Neural cell (in vitro differentiated cells): ENCODE data around the gene FNDC3A. TPM values are rescaled to one million over a fixed set of nuclear protein-coding genes. Genes with fewer than 3 reads are reported as not detected.

Experiments
- H2AFZ ChIP-seq: fragments of 200-600, 300-800 bp; sonication (generic), shearing (Covaris generic); 2 replicates; pipeline ENCODE4 v1.6.0; 2014; ENCODE audit warnings: low read depth, mild to moderate bottlenecking, antibody characterized with exemption, low read length, moderate library complexity
- H3F3A ChIP-seq: fragments of 200-600 bp; shearing (Covaris generic); 2 replicates; pipeline ENCODE4 v1.6.1; 2016; ENCODE audit warnings: mild to moderate bottlenecking, moderate library complexity, mixed read lengths, antibody characterized with exemption, low read length; ENCODE audit not compliant: insufficient read depth, poor library complexity, severe bottlenecking
- H3K27ac ChIP-seq: fragments of 200-600, 300-800 bp; sonication (generic), shearing (Covaris generic); 2 replicates; pipeline ENCODE4 v1.5.1; 2014; ENCODE audit warnings: mild to moderate bottlenecking, low read length, moderate library complexity
- H3K27me3 ChIP-seq: fragments of 300-800, 200-600 bp; sonication (generic), shearing (Covaris generic); 2 replicates; pipeline ENCODE4 v1.6.0; 2014; ENCODE audit warnings: mild to moderate bottlenecking, low read depth, low read length, moderate library complexity; ENCODE audit not compliant: insufficient read depth
- H3K36me3 ChIP-seq: fragments of 300-800, 200-600 bp; sonication (generic), shearing (Covaris generic); 2 replicates; pipeline ENCODE4 v1.5.1; 2014; ENCODE audit warnings: mild to moderate bottlenecking, antibody characterized with exemption, low read length, moderate library complexity; ENCODE audit not compliant: insufficient read depth
- H3K4me2 ChIP-seq: fragments of 300-800, 200-600 bp; sonication (generic), shearing (Covaris generic); 2 replicates; pipeline ENCODE4 v1.6.0; 2014; ENCODE audit warnings: mild to moderate bottlenecking, low read length
- H3K4me3 ChIP-seq: fragments of 300-800, 200-600 bp; sonication (generic), shearing (Covaris generic); 2 replicates; pipeline ENCODE4 v1.5.1; 2014; ENCODE audit warnings: mild to moderate bottlenecking, low read length, moderate library complexity
- H3K79me2 ChIP-seq: fragments of 200-600 bp; shearing (Covaris generic); replicated peaks from 2 replicates; pipeline ENCODE4 v1.6.0; 2014; ENCODE audit warnings: mild to moderate bottlenecking, low read length, moderate library complexity; ENCODE audit not compliant: insufficient read depth
- H3K9ac ChIP-seq: fragments of 300-800, 200-600 bp; sonication (generic), shearing (Covaris generic); 2 replicates; pipeline ENCODE4 v1.6.1; 2016; ENCODE audit warnings: mild to moderate bottlenecking, low read length, mixed read lengths
- H3K9me2 ChIP-seq: fragments of 200-600 bp; shearing (Covaris generic); 2 replicates; pipeline ENCODE4 v1.6.1; 2016; ENCODE audit warnings: mild to moderate bottlenecking, low read length, mixed read lengths; ENCODE audit not compliant: insufficient read depth
- H3K9me3 ChIP-seq: fragments of 200-600, 300-800 bp; sonication (generic), shearing (Covaris generic); 2 replicates; pipeline ENCODE4 v1.6.1; 2016; ENCODE audit warnings: mild to moderate bottlenecking, mixed run types, low read length, moderate library complexity, mixed read lengths
- H4K20me1 ChIP-seq: fragments of 200-600 bp; shearing (Covaris generic); 2 replicates; pipeline ENCODE4 v1.6.1; 2016; ENCODE audit warnings: mild to moderate bottlenecking, mixed run types; ENCODE audit not compliant: insufficient read depth
- CTCF ChIP-seq: fragments of 450-650 bp; IDR thresholded peaks from 2 replicates; pipeline ENCODE4 v1.5.1; 2014; ENCODE audit warnings: antibody characterized with exemption, mild to moderate bottlenecking, moderate library complexity; ENCODE audit not compliant: poor library complexity, severe bottlenecking
- EP300 ChIP-seq: fragments of 450-650 bp; conservative IDR thresholded peaks from 2 replicates; pipeline ENCODE4 v1.6.1; 2014; ENCODE audit warnings: antibody characterized with exemption, mild to moderate bottlenecking, moderate library complexity; ENCODE audit not compliant: poor library complexity, severe bottlenecking
- EZH2 ChIP-seq: fragments of 200-600, 300-800 bp; shearing (Covaris generic), sonication (generic); IDR thresholded peaks from 2 replicates; pipeline ENCODE4 v1.6.1; 2014; ENCODE audit warnings: antibody characterized with exemption, low read length, borderline replicate concordance, mild to moderate bottlenecking; ENCODE audit not compliant: insufficient read depth, poor library complexity, severe bottlenecking
- MXI1 ChIP-seq: fragments of 450-650 bp; conservative IDR thresholded peaks from 2 replicates; pipeline ENCODE4 v1.6.1; 2014; ENCODE audit warnings: antibody characterized with exemption, mild to moderate bottlenecking; ENCODE audit not compliant: poor library complexity, severe bottlenecking
- POLR2AphosphoS5 ChIP-seq: IDR thresholded peaks from 2 replicates; pipeline ENCODE4 v1.6.1; 2012
- RAD21 ChIP-seq: fragments of 450-650 bp; conservative IDR thresholded peaks from 2 replicates; pipeline ENCODE4 v1.6.1; 2014; ENCODE audit warnings: antibody characterized with exemption, mild to moderate bottlenecking, moderate library complexity
- REST ChIP-seq: IDR thresholded peaks from 2 replicates; pipeline ENCODE4 v1.6.1; 2012; ENCODE audit warnings: borderline replicate concordance
- SMC3 ChIP-seq: fragments of 450-650 bp; conservative IDR thresholded peaks from 2 replicates; pipeline ENCODE4 v1.6.1; 2014; ENCODE audit warnings: antibody characterized with exemption, mild to moderate bottlenecking, moderate library complexity; ENCODE audit not compliant: poor library complexity
- TAF1 ChIP-seq: IDR thresholded peaks from 2 replicates; pipeline ENCODE4 v1.6.1; 2012; ENCODE audit warnings: low read depth
- polyA plus RNA-seq: library from polyadenylated mRNA; depleted of rRNA; stranded (reverse); fragments of >200 nt; gene quantifications from 2 replicates; pipeline ENCODE4 v1.2.3, GENCODE V29; 2014

Gene FNDC3A
- polyA plus RNA-seq, 1 donor from 2014 or later = 83.8 TPM

GRCh38 chr13:49164712-49165111 is 189.0 kb downstream of the FNDC3A start:
- Histone ChIP-seq H4K20me1 (no peaks in the 10 kb centered on the region), H3K27ac (no peak overlapping the region), H3K9ac (no peak overlapping the region), H3K27me3 (no peaks in the 10 kb centered on the region), H3K9me3 (peaks cover 6% of the 10 kb centered on the region), H3K4me2 (no peak overlapping the region), H3K4me3 (no peak overlapping the region), H2AFZ (no peak overlapping the region), H3K79me2 (no peaks in the 10 kb centered on the region), H3K9me2 (no peaks in the 10 kb centered on the region), H3K36me3 (peaks cover 24% of the 10 kb centered on the region), H3F3A (no peaks in the 10 kb centered on the region)
- TF ChIP-seq POLR2AphosphoS5 = no peak
- TF ChIP-seq CTCF = no peak
- no peak for TF ChIP-seq EP300
- TF ChIP-seq EZH2 = no peak
- TF ChIP-seq RAD21 = no peak
- no peak for TF ChIP-seq REST
- TF ChIP-seq MXI1 = no peak
- TF ChIP-seq TAF1 = no peak
- TF ChIP-seq SMC3 = no peak

GRCh38 chr13:49165798-49166752 is 190.4 kb downstream of the FNDC3A start:
- Histone ChIP-seq H4K20me1 (no peaks in the 10 kb centered on the region), H2AFZ (no peak overlapping the region), H3K4me2 (no peak overlapping the region), H3K9me2 (no peaks in the 10 kb centered on the region), H3K9me3 (peaks cover 6% of the 10 kb centered on the region), H3K27ac (no peak overlapping the region), H3F3A (no peaks in the 10 kb centered on the region), H3K79me2 (no peaks in the 10 kb centered on the region), H3K4me3 (no peak overlapping the region), H3K9ac (no peak overlapping the region), H3K36me3 (peaks cover 25% of the 10 kb centered on the region), H3K27me3 (no peaks in the 10 kb centered on the region)
- TF ChIP-seq REST (no peak), CTCF (no peak), POLR2AphosphoS5 (no peak), EP300 (no peak), SMC3 (no peak), RAD21 (no peak), TAF1 (no peak), MXI1 (no peak), EZH2 (no peak)
